Esophagus muscularis mucosa (tissue), 2 donors: ENCODE data around the gene KRT16.

Source experiments
- POLR2A ChIP-seq: fragments of 450-650 bp; IDR thresholded peaks from one replicate; pipeline ENCODE4 v1.6.1; 2017; ENCODE audit warnings: antibody characterized with exemption, moderate library complexity, mild to moderate bottlenecking, low read depth
- POLR2AphosphoS5 ChIP-seq, 2 donors: sonication (generic); formaldehyde crosslinking; IDR thresholded peaks; one replicate each; pipeline ENCODE4 v1.6.1; 2017; ENCODE audit warnings: antibody characterized with exemption in 2 of 2

- TF ChIP-seq POLR2AphosphoS5 (IDR thresholded peaks at IDR 0.05) (no peak), POLR2A (no peak)
These were observed 34.7 kb upstream of the KRT16 start for GRCh38 chr17:41647038-41647813.
